SU-DHL-6 (cell line): ENCODE results near the gene AQP5.

Source experiments
- H2AFZ ChIP-seq: fragments of 200-600 bp; sonication (generic); 2 replicates; pipeline ENCODE4 v1.6.1; 2014; ENCODE audit warnings: low read depth, mild to moderate bottlenecking, moderate library complexity, mixed read lengths, antibody characterized with exemption, low read length; ENCODE audit not compliant: severe bottlenecking
- H3F3A ChIP-seq: fragments of 200-600 bp; shearing (Covaris generic); 2 replicates; pipeline ENCODE4 v1.6.0; 2016; ENCODE audit warnings: antibody characterized with exemption, mild to moderate bottlenecking; ENCODE audit not compliant: insufficient read depth
- H3K27ac ChIP-seq: fragments of 200-600 bp; sonication (generic); 2 replicates; pipeline ENCODE4 v1.5.1; 2016; ENCODE audit warnings: low read depth, mild to moderate bottlenecking, low read length, moderate library complexity, mixed read lengths
- H3K27me3 ChIP-seq: fragments of 200-600 bp; sonication (generic), shearing (Covaris generic); 2 replicates; pipeline ENCODE4 v1.6.0; 2014; ENCODE audit warnings: mild to moderate bottlenecking, low read length
- H3K36me3 ChIP-seq: fragments of 200-600 bp; sonication (generic); 2 replicates; pipeline ENCODE4 v1.6.1; 2014; ENCODE audit warnings: mild to moderate bottlenecking, low read length, mixed read lengths
- H3K4me2 ChIP-seq: fragments of 300-600, 200-600 bp; shearing (Covaris generic), sonication (generic); 2 replicates; pipeline ENCODE4 v1.6.0; 2014; ENCODE audit warnings: low read length, low read depth, mild to moderate bottlenecking; ENCODE audit not compliant: poor library complexity, severe bottlenecking
- H3K4me3 ChIP-seq: fragments of 200-600 bp; sonication (generic); 2 replicates; pipeline ENCODE4 v1.5.1; 2014; ENCODE audit warnings: antibody characterized with exemption, low read length, mild to moderate bottlenecking, mixed read lengths; ENCODE audit not compliant: insufficient read depth, poor library complexity, severe bottlenecking
- H3K79me2 ChIP-seq: fragments of 200-600 bp; sonication (generic); 2 replicates; pipeline ENCODE4 v1.6.1; 2014; ENCODE audit warnings: mild to moderate bottlenecking, low read length, moderate library complexity; ENCODE audit not compliant: insufficient read depth
- H3K9ac ChIP-seq: fragments of 200-600 bp; sonication (generic); 2 replicates; pipeline ENCODE4 v1.7.0; 2014; ENCODE audit warnings: mild to moderate bottlenecking, low read length
- H3K9me2 ChIP-seq: fragments of 200-600 bp; sonication (generic); replicated peaks from 2 replicates; pipeline ENCODE4 v1.6.1; 2014; ENCODE audit warnings: low read length; ENCODE audit not compliant: insufficient read depth
- H3K9me3 ChIP-seq: fragments of 200-600 bp; sonication (generic); 2 replicates; pipeline ENCODE4 v1.6.1; 2014; ENCODE audit warnings: low read length, mixed read lengths; ENCODE audit not compliant: insufficient read depth
- H4K20me1 ChIP-seq: fragments of 200-600 bp; sonication (generic); 2 replicates; pipeline ENCODE4 v1.6.1; 2014; ENCODE audit warnings: low read depth, mild to moderate bottlenecking, antibody characterized with exemption, low read length, moderate library complexity, mixed read lengths
- CTCF ChIP-seq: fragments of 200-600 bp; sonication (generic); IDR thresholded peaks from one replicate; pipeline ENCODE4 v1.5.1; 2017; ENCODE audit warnings: antibody characterized with exemption, mild to moderate bottlenecking, low read length, moderate library complexity; ENCODE audit not compliant: insufficient read depth, poor library complexity, severe bottlenecking
- EZH2phosphoT487 ChIP-seq: fragments of 200-600 bp; sonication (generic), shearing (Covaris generic); conservative IDR thresholded peaks from 2 replicates; pipeline ENCODE4 v1.6.1; 2018; ENCODE audit warnings: mild to moderate bottlenecking, antibody characterized with exemption, low read length, moderate library complexity, mixed read lengths

Gene AQP5

GRCh38 chr12:49916129-49916919, 45.3 kb upstream of the AQP5 start:
- H3F3A ChIP-seq, result no peaks in the 10 kb centered on the region
- TF ChIP-seq EZH2phosphoT487 (no peak), CTCF (no peak)
- H3K4me3 ChIP-seq, result no peak overlapping the region
- H3K36me3 ChIP-seq, result no peaks in the 10 kb centered on the region
- H3K27me3 ChIP-seq, result no peaks in the 10 kb centered on the region
- H3K79me2 ChIP-seq, result no peaks in the 10 kb centered on the region
- H3K9ac ChIP-seq, result no peak overlapping the region
- no peak overlapping the region for H3K4me2 ChIP-seq
- no peaks in the 10 kb centered on the region for H4K20me1 ChIP-seq
- no peaks in the 10 kb centered on the region for H3K9me3 ChIP-seq
- no peak overlapping the region for H2AFZ ChIP-seq
- H3K27ac ChIP-seq, result no peak overlapping the region
- no peaks in the 10 kb centered on the region for H3K9me2 ChIP-seq

- Histone ChIP-seq H2AFZ (no peak overlapping the region), H3K27ac (no peak overlapping the region), H3K9me3 (no peaks in the 10 kb centered on the region), H3K4me3 (no peak overlapping the region), H3F3A (no peaks in the 10 kb centered on the region), H4K20me1 (no peaks in the 10 kb centered on the region), H3K79me2 (no peaks in the 10 kb centered on the region), H3K9ac (no peak overlapping the region), H3K4me2 (no peak overlapping the region), H3K27me3 (no peaks in the 10 kb centered on the region), H3K36me3 (no peaks in the 10 kb centered on the region), H3K9me2 (no peaks in the 10 kb centered on the region)
- no peak for TF ChIP-seq EZH2phosphoT487
- no peak for TF ChIP-seq CTCF
Observed at GRCh38 chr12:49917166-49917787, 44.4 kb upstream of the AQP5 start.

GRCh38 chr12:49917788-49918173, 43.9 kb upstream of the AQP5 start:
- H2AFZ ChIP-seq, result no peak overlapping the region
- H4K20me1 ChIP-seq, result no peaks in the 10 kb centered on the region
- TF ChIP-seq CTCF, result no peak
- TF ChIP-seq EZH2phosphoT487, result no peak
- no peaks in the 10 kb centered on the region for H3K36me3 ChIP-seq
- H3K9me3 ChIP-seq, result no peaks in the 10 kb centered on the region
- no peak overlapping the region for H3K27ac ChIP-seq
- H3K27me3 ChIP-seq, result no peaks in the 10 kb centered on the region
- H3K4me3 ChIP-seq, result no peak overlapping the region
- no peak overlapping the region for H3K4me2 ChIP-seq
- no peaks in the 10 kb centered on the region for H3F3A ChIP-seq
- no peak overlapping the region for H3K9ac ChIP-seq
- H3K79me2 ChIP-seq, result no peaks in the 10 kb centered on the region
- H3K9me2 ChIP-seq, result no peaks in the 10 kb centered on the region
